WTC11 (cell line): ENCODE data around the gene SEMA7A. TPM values are rescaled to one million over a fixed set of nuclear protein-coding genes. Genes with fewer than 3 reads are reported as not detected.

Source experiments
- ATAC-seq: fragments of 200-7000 bp; cut with Tn5 transposase; 2 replicates; pipeline ENCODE4 v1.10.0; 2021; ENCODE audit warnings: mild to moderate bottlenecking, moderate library complexity
- CTCF ChIA-PET: fragments of 300-600 bp; sonication (Branson Sonifier 250); formaldehyde crosslinking; loops from one replicate; lab custom pipeline; 2021; ENCODE audit warnings: antibody characterized with exemption; lab: Charles Lee
- POLR2A ChIA-PET: fragments of 350-600 bp; sonication (Branson Sonifier 250); formaldehyde crosslinking; loops from one replicate; lab custom pipeline; 2021; ENCODE audit warnings: antibody characterized with exemption; lab: Charles Lee
- DNase-seq: peaks from one replicate; pipeline ENCODE4 v3.0.0; 2021; ENCODE audit warnings: low spot score
- H3K27ac Mint-ChIP-seq: 2 replicates; pipeline ENCODE4 v1.8.0; 2021; ENCODE audit warnings: mixed read lengths
- H3K27me3 Mint-ChIP-seq: 2 replicates; pipeline ENCODE4 v1.8.0; 2021; ENCODE audit warnings: low read depth, mild to moderate bottlenecking, moderate library complexity, mixed read lengths
- H3K36me3 Mint-ChIP-seq: 2 replicates; pipeline ENCODE4 v1.8.0; 2021; ENCODE audit warnings: mixed read lengths
- H3K4me1 Mint-ChIP-seq: 2 replicates; pipeline ENCODE4 v1.8.0; 2022; ENCODE audit warnings: mixed read lengths
- H3K4me3 Mint-ChIP-seq: 2 replicates; pipeline ENCODE4 v1.8.0; 2021; ENCODE audit warnings: mild to moderate bottlenecking, moderate library complexity, mixed read lengths
- H3K9me3 Mint-ChIP-seq: 2 replicates; pipeline ENCODE4 v1.8.0; 2021; ENCODE audit warnings: mixed read lengths
- ATF1 ChIP-seq: sonication (generic); formaldehyde crosslinking; IDR thresholded peaks from 2 replicates; pipeline ENCODE4 v1.8.1; 2023; ENCODE audit warnings: mild to moderate bottlenecking, moderate library complexity, missing genetic modification reagents
- CREB1 ChIP-seq: sonication (generic); formaldehyde crosslinking; IDR thresholded peaks from 2 replicates; pipeline ENCODE4 v1.8.0; 2023; ENCODE audit warnings: mild to moderate bottlenecking, missing genetic modification reagents
- E2F5 ChIP-seq: sonication (generic); formaldehyde crosslinking; IDR thresholded peaks from 2 replicates; pipeline ENCODE4 v1.8.1; 2022; ENCODE audit warnings: mild to moderate bottlenecking, moderate library complexity, missing genetic modification reagents
- ERG ChIP-seq: fragments of 250-450 bp; sonication (Bioruptor Pico); IDR thresholded peaks from 2 replicates; pipeline ENCODE4 v1.8.0; 2021; ENCODE audit warnings: mild to moderate bottlenecking
- FOXJ3 ChIP-seq: sonication (generic); formaldehyde crosslinking; IDR thresholded peaks from 2 replicates; pipeline ENCODE4 v1.9.0; 2021; ENCODE audit warnings: missing genetic modification reagents, mild to moderate bottlenecking, borderline replicate concordance
- IRF2 ChIP-seq: sonication (generic); formaldehyde crosslinking; IDR thresholded peaks from 2 replicates; pipeline ENCODE4 v1.8.0; 2022; ENCODE audit warnings: low read depth, missing genetic modification reagents, borderline replicate concordance
- JUN ChIP-seq: sonication (generic); formaldehyde crosslinking; IDR thresholded peaks from 2 replicates; pipeline ENCODE4 v1.8.0; 2023; ENCODE audit warnings: mild to moderate bottlenecking, missing genetic modification reagents
- KAT7 ChIP-seq: sonication (generic); formaldehyde crosslinking; IDR thresholded peaks from 2 replicates; pipeline ENCODE4 v1.8.1; 2023; ENCODE audit warnings: missing genetic modification reagents, mild to moderate bottlenecking, borderline replicate concordance
- MYBL2 ChIP-seq: sonication (generic); formaldehyde crosslinking; IDR thresholded peaks from 2 replicates; pipeline ENCODE4 v1.8.1; 2023; ENCODE audit warnings: mild to moderate bottlenecking, moderate library complexity, missing genetic modification reagents
- OVOL2 ChIP-seq: fragments of 250-450 bp; sonication (Bioruptor Pico); IDR thresholded peaks from 2 replicates; pipeline ENCODE4 v1.9.0; 2021; ENCODE audit warnings: mild to moderate bottlenecking, borderline replicate concordance
- PRRX2 ChIP-seq: fragments of 250-450 bp; sonication (Bioruptor Pico); IDR thresholded peaks from 2 replicates; pipeline ENCODE4 v1.8.0; 2021; ENCODE audit warnings: mild to moderate bottlenecking
- SMAD3 ChIP-seq: sonication (generic); formaldehyde crosslinking; IDR thresholded peaks from 2 replicates; pipeline ENCODE4 v1.8.0; 2022; ENCODE audit warnings: missing genetic modification reagents, mild to moderate bottlenecking, borderline replicate concordance
- ZNF121 ChIP-seq: sonication (generic); formaldehyde crosslinking; IDR thresholded peaks from 2 replicates; pipeline ENCODE4 v1.8.0; 2023; ENCODE audit warnings: missing genetic modification reagents
- ZNF138 ChIP-seq: sonication (generic); formaldehyde crosslinking; conservative IDR thresholded peaks from 2 replicates; pipeline ENCODE4 v1.8.1; 2022; ENCODE audit warnings: mild to moderate bottlenecking, moderate library complexity, missing genetic modification reagents
- ZNF219 ChIP-seq: sonication (generic); formaldehyde crosslinking; IDR thresholded peaks from 2 replicates; pipeline ENCODE4 v1.8.0; 2023; ENCODE audit warnings: missing genetic modification reagents, mild to moderate bottlenecking, borderline replicate concordance
- ZNF263 ChIP-seq: sonication (generic); formaldehyde crosslinking; IDR thresholded peaks from 2 replicates; pipeline ENCODE4 v1.8.1; 2022; ENCODE audit warnings: low read depth, mild to moderate bottlenecking, moderate library complexity, missing genetic modification reagents
- ZNF396 ChIP-seq: fragments of 250-450 bp; sonication (Bioruptor Pico); IDR thresholded peaks from 2 replicates; pipeline ENCODE4 v1.8.0; 2021; ENCODE audit warnings: mild to moderate bottlenecking, moderate library complexity, borderline replicate concordance
- ZNF423 ChIP-seq: fragments of 250-450 bp; sonication (Bioruptor Pico); IDR thresholded peaks from 2 replicates; pipeline ENCODE4 v2.1.2; 2022; ENCODE audit warnings: mild to moderate bottlenecking, moderate library complexity
- ZNF532 ChIP-seq: fragments of 250-450 bp; sonication (Bioruptor Pico); IDR thresholded peaks from 2 replicates; pipeline ENCODE4 v1.9.0; 2021; ENCODE audit warnings: mild to moderate bottlenecking, borderline replicate concordance
- ZNF671 ChIP-seq: fragments of 250-450 bp; sonication (Bioruptor Pico); IDR thresholded peaks from 2 replicates; pipeline ENCODE4 v1.8.0; 2021; ENCODE audit warnings: mild to moderate bottlenecking
- total RNA-seq: library from RNA; stranded (reverse); gene quantifications from 3 replicates; pipeline ENCODE4 v1.2.3, GENCODE V29; 2021
- TF ChIP-seq, protein P1 (sequence below): fragments of 250-450 bp; sonication (Bioruptor Pico); IDR thresholded peaks from 2 replicates; pipeline ENCODE4 v1.9.0; 2021; ENCODE audit warnings: moderate library complexity, mild to moderate bottlenecking, inconsistent platforms, borderline replicate concordance
- TF ChIP-seq, protein P2 (sequence below): fragments of 250-450 bp; sonication (Bioruptor Pico); IDR thresholded peaks from 2 replicates; pipeline ENCODE4 v1.9.0; 2021; ENCODE audit warnings: mild to moderate bottlenecking
- TF ChIP-seq, protein P3 (sequence below): sonication (generic); formaldehyde crosslinking; IDR thresholded peaks from 2 replicates; pipeline ENCODE4 v1.8.1; 2023; ENCODE audit warnings: mild to moderate bottlenecking, missing genetic modification reagents, moderate library complexity
- TF ChIP-seq, protein P4 (sequence below): sonication (generic); formaldehyde crosslinking; IDR thresholded peaks from 2 replicates; pipeline ENCODE4 v1.8.1; 2022; ENCODE audit warnings: mild to moderate bottlenecking, missing genetic modification reagents, moderate library complexity, borderline replicate concordance
- TF ChIP-seq, protein P5 (sequence below): sonication (generic); formaldehyde crosslinking; IDR thresholded peaks from 2 replicates; pipeline ENCODE4 v1.8.0; 2023; ENCODE audit warnings: missing genetic modification reagents

Gene SEMA7A
- total RNA-seq, 1 experiment from 2014 or later = 17.9 TPM

GRCh38 chr15:74415966-74416916, 17.5 kb downstream of the SEMA7A start (continued):
- no peak for TF ChIP-seq ZNF532 (CRISPR knock-in tag)
- TF ChIP-seq ZNF138 = no peak
- TF ChIP-seq ZNF396 = no peak
- TF ChIP-seq, protein P1, sequence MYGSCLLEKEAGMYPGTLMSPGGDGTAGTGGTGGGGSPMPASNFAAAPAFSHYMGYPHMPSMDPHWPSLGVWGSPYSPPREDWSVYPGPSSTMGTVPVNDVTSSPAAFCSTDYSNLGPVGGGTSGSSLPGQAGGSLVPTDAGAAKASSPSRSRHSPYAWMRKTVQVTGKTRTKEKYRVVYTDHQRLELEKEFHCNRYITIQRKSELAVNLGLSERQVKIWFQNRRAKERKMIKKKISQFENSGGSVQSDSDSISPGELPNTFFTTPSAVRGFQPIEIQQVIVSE (CRISPR knock-in tag) = no peak
- no peak for TF ChIP-seq IRF2 (CRISPR knock-in tag)
- TF ChIP-seq, protein P2, sequence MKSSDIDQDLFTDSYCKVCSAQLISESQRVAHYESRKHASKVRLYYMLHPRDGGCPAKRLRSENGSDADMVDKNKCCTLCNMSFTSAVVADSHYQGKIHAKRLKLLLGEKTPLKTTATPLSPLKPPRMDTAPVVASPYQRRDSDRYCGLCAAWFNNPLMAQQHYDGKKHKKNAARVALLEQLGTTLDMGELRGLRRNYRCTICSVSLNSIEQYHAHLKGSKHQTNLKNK = no peak
- TF ChIP-seq PRRX2 (CRISPR knock-in tag) = no peak
- TF ChIP-seq, protein P3, sequence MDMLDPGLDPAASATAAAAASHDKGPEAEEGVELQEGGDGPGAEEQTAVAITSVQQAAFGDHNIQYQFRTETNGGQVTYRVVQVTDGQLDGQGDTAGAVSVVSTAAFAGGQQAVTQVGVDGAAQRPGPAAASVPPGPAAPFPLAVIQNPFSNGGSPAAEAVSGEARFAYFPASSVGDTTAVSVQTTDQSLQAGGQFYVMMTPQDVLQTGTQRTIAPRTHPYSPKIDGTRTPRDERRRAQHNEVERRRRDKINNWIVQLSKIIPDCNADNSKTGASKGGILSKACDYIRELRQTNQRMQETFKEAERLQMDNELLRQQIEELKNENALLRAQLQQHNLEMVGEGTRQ (CRISPR knock-in tag) = no peak
- no peak for TF ChIP-seq CREB1 (CRISPR knock-in tag)
- TF ChIP-seq ATF1 = no peak
- no peak for TF ChIP-seq KAT7 (CRISPR knock-in tag)
- TF ChIP-seq ZNF423 (CRISPR knock-in tag) = no peak
- TF ChIP-seq, protein P4, sequence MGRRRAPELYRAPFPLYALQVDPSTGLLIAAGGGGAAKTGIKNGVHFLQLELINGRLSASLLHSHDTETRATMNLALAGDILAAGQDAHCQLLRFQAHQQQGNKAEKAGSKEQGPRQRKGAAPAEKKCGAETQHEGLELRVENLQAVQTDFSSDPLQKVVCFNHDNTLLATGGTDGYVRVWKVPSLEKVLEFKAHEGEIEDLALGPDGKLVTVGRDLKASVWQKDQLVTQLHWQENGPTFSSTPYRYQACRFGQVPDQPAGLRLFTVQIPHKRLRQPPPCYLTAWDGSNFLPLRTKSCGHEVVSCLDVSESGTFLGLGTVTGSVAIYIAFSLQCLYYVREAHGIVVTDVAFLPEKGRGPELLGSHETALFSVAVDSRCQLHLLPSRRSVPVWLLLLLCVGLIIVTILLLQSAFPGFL (CRISPR knock-in tag) = no peak

- ChIA-PET CTCF (no interaction called here), POLR2A (no interaction called here)
- no peak for DNase-seq
- ATAC-seq = no peak
- no peak overlapping the region for H3K4me3 Mint-ChIP-seq
- no peak overlapping the region for H3K27ac Mint-ChIP-seq
- H3K4me1 Mint-ChIP-seq = no peaks in the 10 kb centered on the region
- H3K9me3 Mint-ChIP-seq = no peaks in the 10 kb centered on the region
- no peaks in the 10 kb centered on the region for H3K27me3 Mint-ChIP-seq
- H3K36me3 Mint-ChIP-seq = peaks cover 12% of the 10 kb centered on the region
- TF ChIP-seq ZNF263 (no peak), MYBL2 (CRISPR knock-in tag) (no peak), OVOL2 (no peak), E2F5 (CRISPR knock-in tag) (no peak), ZNF671 (CRISPR knock-in tag) (no peak), SMAD3 (CRISPR knock-in tag) (no peak), ZNF219 (CRISPR knock-in tag) (no peak), ZNF121 (CRISPR knock-in tag) (no peak), FOXJ3 (CRISPR knock-in tag) (no peak), JUN (no peak), ERG (CRISPR knock-in tag) (no peak), IRF2 (CRISPR knock-in tag) (no peak)
- TF ChIP-seq, protein P5, sequence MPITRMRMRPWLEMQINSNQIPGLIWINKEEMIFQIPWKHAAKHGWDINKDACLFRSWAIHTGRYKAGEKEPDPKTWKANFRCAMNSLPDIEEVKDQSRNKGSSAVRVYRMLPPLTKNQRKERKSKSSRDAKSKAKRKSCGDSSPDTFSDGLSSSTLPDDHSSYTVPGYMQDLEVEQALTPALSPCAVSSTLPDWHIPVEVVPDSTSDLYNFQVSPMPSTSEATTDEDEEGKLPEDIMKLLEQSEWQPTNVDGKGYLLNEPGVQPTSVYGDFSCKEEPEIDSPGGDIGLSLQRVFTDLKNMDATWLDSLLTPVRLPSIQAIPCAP (CRISPR knock-in tag) = no peak
Measured at GRCh38 chr15:74414603-74415338, 19.0 kb downstream of the SEMA7A start.
